ENCODE data around the gene CTXN2.
A peak's percentile ranks its signal among the peaks of the same experiment; 100 is the strongest.

The CTXN2 gene

DNA sequence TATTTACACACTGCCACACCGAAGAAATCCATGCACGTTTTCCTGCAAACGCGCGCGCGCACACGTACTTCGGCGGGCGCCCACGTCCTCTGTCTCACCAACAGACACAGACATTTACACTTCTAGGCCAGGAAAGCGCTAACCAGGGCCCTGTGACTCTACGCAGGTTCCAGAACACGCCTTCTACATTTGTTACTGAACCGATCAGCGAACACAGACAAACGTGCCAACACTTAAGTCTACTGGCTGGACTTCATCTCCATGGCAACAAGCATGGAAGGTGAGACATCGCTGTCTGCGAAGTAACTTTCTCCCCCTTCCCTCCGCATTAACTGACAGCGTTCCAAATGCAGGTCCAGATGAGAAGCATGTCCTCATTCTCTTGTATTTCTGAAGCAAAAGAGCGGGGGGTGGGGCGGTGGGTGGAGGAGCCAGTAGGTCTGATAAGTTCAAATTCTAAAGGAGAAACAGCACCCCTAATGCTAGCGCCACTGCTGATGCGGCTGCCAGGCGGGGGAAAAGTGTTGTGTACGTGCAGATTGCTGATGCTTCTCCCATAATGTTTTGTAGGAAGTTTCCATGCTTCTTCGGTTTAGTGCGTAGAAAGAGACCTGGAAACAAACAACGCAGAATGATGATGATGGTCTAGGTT is at the start of gene CTXN2:
CTXN2 (plus strand) TSS at position 92 of the 652 bp plus-strand sequence. CDS start 9,636 bp downstream, outside the sequence.
- peak in 42 of 56 donors; percentile 1 to 73 (median 44) for DNase-seq

DNA sequence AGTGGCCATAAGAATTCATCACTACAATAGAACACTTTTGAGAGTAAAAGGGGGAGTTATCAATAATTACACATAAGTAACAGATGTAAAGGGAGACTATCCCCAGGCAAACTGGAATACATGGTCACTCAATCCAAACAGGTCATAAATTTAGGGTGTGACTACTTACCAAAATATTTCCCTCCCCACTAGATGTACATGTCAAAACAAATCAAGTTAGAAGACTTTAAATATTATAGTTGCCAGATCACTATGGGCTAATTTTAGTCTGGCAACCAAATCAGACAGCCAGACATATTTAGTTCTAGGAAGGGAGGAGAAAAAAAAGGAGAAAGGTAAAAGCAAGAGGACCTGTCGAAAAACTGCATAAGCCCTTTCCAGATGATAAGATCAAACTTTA is 47.6 kb upstream of the CTXN2 start:
- no peak for DNase-seq

- no peak for DNase-seq
Observed at GRCh38 chr15:48144889-48145288, 46.6 kb upstream of the CTXN2 start.

- DNase-seq, result no peak
Observed at GRCh38 chr15:48145923-48146322, 45.5 kb upstream of the CTXN2 start.

DNA sequence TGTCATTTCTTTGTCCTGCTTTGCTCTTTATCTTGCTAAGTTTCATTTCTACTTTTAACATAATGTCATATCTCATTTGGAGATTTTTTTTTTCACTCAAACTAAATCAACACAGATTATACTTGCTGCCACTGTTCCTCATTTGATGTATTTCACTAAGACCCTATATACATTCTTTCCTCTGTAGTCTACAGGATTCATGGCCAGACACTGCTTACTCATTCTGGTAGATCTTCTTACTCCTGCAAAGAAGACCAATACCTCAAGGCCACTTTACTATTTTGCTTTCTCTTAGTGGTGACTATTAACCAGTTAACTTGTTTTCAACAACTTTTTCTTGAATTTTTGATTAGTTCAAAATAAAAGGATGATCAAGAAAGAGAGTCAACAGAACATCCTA is 44.1 kb upstream of the CTXN2 start:
- DNase-seq, result no peak

DNA sequence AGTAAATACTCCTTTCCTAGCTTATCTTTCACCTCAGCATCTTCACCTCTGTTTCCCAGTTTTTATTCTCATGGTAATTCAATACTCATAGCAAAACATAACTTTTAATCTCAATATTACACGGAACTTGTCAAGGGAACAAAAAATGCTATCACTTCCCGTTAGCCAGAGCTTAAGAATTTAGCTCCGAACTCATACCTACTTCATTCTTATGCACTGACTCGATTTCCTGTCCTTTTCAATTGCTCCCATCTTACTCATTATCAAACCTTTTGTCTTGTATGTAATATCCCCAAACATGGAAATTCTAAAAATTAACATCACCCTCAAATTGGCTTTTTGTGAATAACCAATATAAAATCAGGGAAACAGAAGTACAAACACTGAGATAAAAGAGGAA is 41.6 kb upstream of the CTXN2 start:
- no peak for DNase-seq

GRCh38 chr15:48153526-48153925 is 37.9 kb upstream of the CTXN2 start:
- no peak for DNase-seq

- DNase-seq, result no peak
Observed at GRCh38 chr15:48168616-48169015, 22.8 kb upstream of the CTXN2 start.

DNA sequence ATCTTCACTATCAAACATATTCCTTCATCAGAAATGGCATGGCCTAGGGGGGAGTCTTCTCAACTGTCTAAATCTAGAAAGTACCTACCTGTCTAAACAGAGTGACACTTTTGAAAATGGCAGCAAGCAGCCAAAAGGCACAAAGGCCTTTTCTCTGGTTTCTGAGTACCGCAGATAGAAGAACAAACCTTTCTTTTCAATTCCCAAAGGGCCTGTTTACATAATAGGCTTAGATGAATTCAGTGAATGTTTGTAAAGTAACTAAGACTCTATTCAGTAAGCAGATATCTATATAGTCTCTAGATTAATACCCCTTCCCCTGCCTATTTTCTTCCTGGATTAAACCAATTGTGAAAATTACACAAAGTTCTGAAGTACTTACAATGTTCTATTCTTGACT is 20.5 kb upstream of the CTXN2 start:
- DNase-seq, result no peak

GRCh38 chr15:48175126-48175525 is 16.3 kb upstream of the CTXN2 start:
- no peak for DNase-seq

GRCh38 chr15:48176112-48176511 is 15.4 kb upstream of the CTXN2 start:
- DNase-seq, result no peak

DNA sequence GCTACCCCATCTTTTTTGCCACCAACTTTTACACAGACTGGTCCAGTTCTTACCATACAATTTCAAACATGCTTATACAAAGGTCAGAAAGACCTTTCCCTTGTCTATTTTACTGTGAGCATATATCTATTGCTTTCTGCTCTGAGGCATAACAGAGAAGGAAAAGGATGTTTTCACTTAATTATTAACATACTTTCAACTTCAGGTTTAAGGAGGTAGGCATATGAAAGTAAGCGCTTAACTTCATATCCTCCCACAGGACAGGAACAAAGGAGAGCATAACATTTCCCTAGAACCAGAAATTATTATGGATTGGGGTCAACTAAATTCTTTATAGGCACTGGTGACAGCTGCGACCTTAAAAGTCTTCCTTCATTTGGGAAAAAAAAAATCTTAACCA is 14.5 kb upstream of the CTXN2 start:
- DNase-seq, result no peak

DNA sequence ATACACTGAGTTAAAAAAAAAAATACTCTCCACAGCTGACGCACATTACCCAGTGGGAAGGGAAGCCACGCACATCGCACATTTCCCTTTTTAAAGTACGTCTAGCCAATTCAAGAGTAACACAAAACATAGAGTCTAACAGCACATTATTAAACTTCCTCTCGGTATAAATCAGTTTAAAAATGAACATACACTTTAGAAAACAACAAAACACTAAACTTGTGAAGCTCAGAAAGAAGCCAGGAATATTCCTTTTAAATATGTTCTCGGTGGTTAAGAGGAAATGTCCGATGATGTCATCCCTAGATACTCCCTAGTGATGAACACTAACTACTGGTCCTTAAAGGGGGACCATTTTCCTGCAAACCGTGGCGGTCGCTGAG is 14.1 kb upstream of the CTXN2 start:
- DNase-seq, result peak in 7 of 56 donors; percentile 0 to 5 (median 0)

- peak in 55 of 56 donors; percentile 9 to 88 (median 69) for DNase-seq
Observed at GRCh38 chr15:48177766-48178647, 13.5 kb upstream of the CTXN2 start, which contains the start of gene MYEF2. Gene MYEF2, minus strand, starts transcription at chr15:48178295. Its CDS starts 58 bp downstream, at chr15:48178237.

- no peak for DNase-seq
Observed at GRCh38 chr15:48178648-48178931, 12.9 kb upstream of the CTXN2 start.

DNA sequence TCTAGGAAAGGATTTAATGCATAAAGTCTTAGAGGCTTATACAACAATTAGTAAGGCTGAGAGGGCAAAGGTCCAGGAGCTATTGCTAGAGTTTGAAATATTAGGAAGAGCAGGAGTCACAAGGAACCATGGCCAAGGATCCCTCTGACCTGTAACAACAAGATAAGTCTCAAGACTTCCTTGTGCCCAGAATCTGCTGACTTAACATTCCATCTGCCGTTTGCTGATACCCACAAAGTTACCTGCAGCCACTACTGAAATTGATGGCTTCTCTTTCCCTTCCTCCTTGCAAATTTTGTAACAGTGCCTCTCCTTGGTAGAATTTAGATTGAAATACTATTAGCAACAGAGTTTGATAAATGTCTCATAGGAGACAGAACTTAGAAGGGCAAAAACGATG is 8.7 kb upstream of the CTXN2 start:
- DNase-seq, result no peak

DNA sequence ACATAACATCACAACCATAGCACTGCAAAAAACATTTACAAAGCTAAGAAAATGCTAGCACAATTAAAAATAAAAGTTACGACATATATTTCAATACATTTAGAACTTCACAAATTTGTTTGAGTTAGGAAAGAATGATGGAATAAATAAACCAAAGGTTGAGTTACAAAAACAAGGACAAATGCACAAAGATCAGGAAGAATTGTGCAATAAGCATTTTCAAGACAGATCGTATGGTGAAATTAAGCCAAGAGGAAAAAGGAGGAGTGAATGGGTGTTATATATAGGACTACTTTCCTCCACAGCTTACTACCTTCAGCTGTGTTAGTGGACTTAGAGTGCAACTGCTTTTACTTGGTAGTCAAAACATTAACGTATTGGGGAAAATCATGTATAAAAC is 5.9 kb upstream of the CTXN2 start:
- DNase-seq, result no peak

DNA sequence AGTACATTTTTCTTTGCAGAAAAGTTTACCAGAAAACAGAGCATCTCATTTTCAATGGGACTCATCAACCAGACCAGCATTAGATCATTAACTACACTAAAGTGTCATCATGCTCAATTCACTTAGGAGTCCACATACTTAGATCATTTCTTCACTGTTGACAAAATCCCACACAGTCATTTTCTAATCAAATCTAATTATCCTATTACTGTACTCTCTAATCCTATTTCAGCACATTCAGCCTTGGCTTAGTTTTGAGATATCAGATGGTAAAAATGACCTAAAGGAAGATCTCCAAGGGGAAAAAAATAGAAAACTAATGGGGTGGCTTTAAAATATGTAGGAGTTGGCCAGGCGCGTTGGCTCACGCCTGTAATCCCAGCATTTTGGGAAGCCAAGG is 5.2 kb upstream of the CTXN2 start:
- no peak for DNase-seq

GRCh38 chr15:48190932-48191573 is 412 bp upstream of the CTXN2 start:
- DNase-seq, result peak in 44 of 56 donors; percentile 0 to 69 (median 13)

DNA sequence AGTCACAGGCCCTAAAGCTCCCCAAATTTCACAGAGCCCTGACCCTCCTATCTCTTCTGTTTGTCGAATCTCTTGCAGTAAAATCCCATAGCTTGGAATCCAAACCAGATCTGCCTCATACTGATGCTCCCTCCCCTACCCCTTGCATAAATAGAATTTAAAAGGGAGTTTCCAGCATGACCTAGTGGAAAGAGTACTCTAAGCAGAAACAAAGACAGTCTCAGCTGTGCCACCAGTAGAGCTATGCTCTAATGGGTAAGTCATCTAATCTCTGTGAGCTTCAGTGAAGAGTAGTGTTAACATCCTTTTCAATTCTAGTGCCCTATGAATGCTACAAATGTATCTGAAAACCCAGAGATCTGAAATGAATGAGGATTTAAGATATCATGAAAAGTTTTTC is 10.6 kb downstream of the CTXN2 start:
- no peak for DNase-seq

DNA sequence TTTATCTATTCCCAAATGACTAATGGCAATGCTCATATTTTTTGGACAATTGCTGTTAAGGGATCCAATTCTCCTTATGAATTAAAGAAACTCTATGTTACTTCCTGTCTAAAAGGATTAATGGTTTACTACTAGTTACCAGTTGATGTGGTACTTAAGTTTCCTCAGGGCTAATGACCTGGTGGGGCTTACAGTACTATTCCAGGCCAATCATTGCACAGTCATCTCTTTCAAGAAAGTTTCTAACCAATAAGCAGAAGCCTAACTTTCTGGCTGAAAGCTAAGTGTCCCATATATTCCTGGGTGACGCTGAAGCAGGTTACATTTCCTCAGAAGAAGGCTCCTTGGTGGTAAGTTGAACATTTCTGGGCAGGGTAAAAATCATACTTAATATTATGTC is 14.5 kb downstream of the CTXN2 start, which contains the start of gene SLC12A1:
SLC12A1 (plus strand) TSS at position 322 of the 400 bp plus-strand sequence. CDS start 1,418 bp downstream, outside the sequence.
- DNase-seq, result no peak

- DNase-seq, result no peak
Observed at GRCh38 chr15:48221261-48221660, 29.8 kb downstream of the CTXN2 start.

Data from nucleus accumbens (tissue), 56 donors.